HEK293 (cell line): ENCODE data around the gene ABHD17A.

Source experiments
- CTCF ChIA-PET: fragments of 350-600 bp; formaldehyde crosslinking; extraction: SDS; loops from one replicate; lab custom pipeline; 2021; ENCODE audit warnings: antibody characterized with exemption; lab: Yijun Ruan, JAX
- POLR2A ChIA-PET: fragments of 300-600 bp; formaldehyde crosslinking; extraction: SDS; loops from one replicate; lab custom pipeline; 2020; ENCODE audit warnings: antibody characterized with exemption, inconsistent platforms; lab: Yijun Ruan, JAX
- H3K27ac ChIP-seq: fragments of 200-500 bp; sonication (Bioruptor generic); 2 replicates; pipeline ENCODE4 v1.5.1; 2014; ENCODE audit warnings: low read depth, low read length, control low read depth, inconsistent platforms; ENCODE audit errors: extremely low read depth
- H3K36me3 ChIP-seq, 2 experiments: fragments of 200-500 bp in 1 of 2; sonication (Bioruptor generic) in 1 of 2; 1 replicate in 1 of 2; 2 replicates in 1 of 2; pipeline ENCODE4 v1.5.1; 2014 to 2017; ENCODE audit warnings: inconsistent platforms in 2 of 2, low read length in 2 of 2; ENCODE audit not compliant: control insufficient read depth in 2 of 2, insufficient read depth in 1 of 2
- H3K4me1 ChIP-seq: fragments of 200-500 bp; sonication (Bioruptor generic); 2 replicates; pipeline ENCODE4 v1.5.1; 2014; ENCODE audit warnings: mild to moderate bottlenecking, low read length, inconsistent platforms; ENCODE audit not compliant: control insufficient read depth, insufficient read depth
- H3K4me3 ChIP-seq: 2 replicates; pipeline ENCODE4 v1.5.1; 2011; ENCODE audit warnings: low read depth, mild to moderate bottlenecking, control low read depth, low read length, moderate library complexity
- H3K9me3 ChIP-seq: fragments of 200-500 bp; sonication (Bioruptor generic); 2 replicates; pipeline ENCODE4 v1.5.1; 2014; ENCODE audit warnings: low read depth, low read length, inconsistent platforms; ENCODE audit not compliant: control insufficient read depth, insufficient read depth
- ATF2 ChIP-seq: fragments of 450-650 bp; formaldehyde crosslinking; IDR thresholded peaks from 2 replicates; pipeline ENCODE4 v1.5.1; 2016; ENCODE audit warnings: missing biosample characterization, missing genetic modification characterization, low read depth
- GLIS1 ChIP-seq: fragments of 450-650 bp; formaldehyde crosslinking; IDR thresholded peaks from 2 replicates; pipeline ENCODE4 v1.5.1; 2016; ENCODE audit warnings: missing biosample characterization, missing genetic modification characterization
- HOXC10 ChIP-seq: sonication (generic); formaldehyde crosslinking; IDR thresholded peaks from 2 replicates; pipeline ENCODE4 v1.8.1; 2023; ENCODE audit warnings: mild to moderate bottlenecking, missing genetic modification reagents
- KLF16 ChIP-seq: fragments of 450-650 bp; formaldehyde crosslinking; IDR thresholded peaks from 2 replicates; pipeline ENCODE4 v1.5.1; 2017; ENCODE audit warnings: missing biosample characterization, missing genetic modification characterization
- MZF1 ChIP-seq: fragments of 450-650 bp; formaldehyde crosslinking; IDR thresholded peaks from 2 replicates; pipeline ENCODE4 v1.5.1; 2017; ENCODE audit warnings: missing biosample characterization, missing genetic modification characterization, borderline replicate concordance
- OSR2 ChIP-seq: fragments of 450-650 bp; formaldehyde crosslinking; IDR thresholded peaks from 2 replicates; pipeline ENCODE4 v1.5.1; 2016; ENCODE audit warnings: missing biosample characterization, missing genetic modification characterization
- SCRT2 ChIP-seq: fragments of 450-650 bp; formaldehyde crosslinking; IDR thresholded peaks from 2 replicates; pipeline ENCODE4 v1.5.1; 2016; ENCODE audit warnings: missing biosample characterization, missing genetic modification characterization
- SP3 ChIP-seq: fragments of 450-650 bp; formaldehyde crosslinking; IDR thresholded peaks from 2 replicates; pipeline ENCODE4 v1.5.1; 2016; ENCODE audit warnings: missing biosample characterization, missing genetic modification characterization
- YY1 ChIP-seq: fragments of 450-650 bp; formaldehyde crosslinking; IDR thresholded peaks from 2 replicates; pipeline ENCODE4 v1.5.1; 2018; ENCODE audit warnings: missing biosample characterization, missing genetic modification characterization
- ZBTB11 ChIP-seq: fragments of 450-650 bp; formaldehyde crosslinking; conservative IDR thresholded peaks from 2 replicates; pipeline ENCODE4 v1.5.1; 2016; ENCODE audit warnings: low read depth, missing biosample characterization, missing genetic modification characterization
- ZFP41 ChIP-seq: fragments of 450-650 bp; formaldehyde crosslinking; IDR thresholded peaks from 2 replicates; pipeline ENCODE4 v1.5.1; 2016; ENCODE audit warnings: missing biosample characterization, missing genetic modification characterization, borderline replicate concordance
- ZNF121 ChIP-seq: fragments of 450-650 bp; formaldehyde crosslinking; IDR thresholded peaks from 2 replicates; pipeline ENCODE4 v1.5.1; 2016; ENCODE audit warnings: missing biosample characterization, missing genetic modification characterization
- ZNF175 ChIP-seq: fragments of 450-650 bp; formaldehyde crosslinking; IDR thresholded peaks from 2 replicates; pipeline ENCODE4 v1.5.1; 2016; ENCODE audit warnings: missing biosample characterization, missing genetic modification characterization
- ZNF211 ChIP-seq: fragments of 450-650 bp; formaldehyde crosslinking; IDR thresholded peaks from 2 replicates; pipeline ENCODE4 v1.5.1; 2016; ENCODE audit warnings: low read depth, missing biosample characterization, missing genetic modification characterization
- ZNF292 ChIP-seq: fragments of 450-650 bp; formaldehyde crosslinking; IDR thresholded peaks from 2 replicates; pipeline ENCODE4 v1.5.1; 2016; ENCODE audit warnings: low read depth, missing biosample characterization, missing genetic modification characterization, borderline replicate concordance
- ZNF311 ChIP-seq: fragments of 450-650 bp; formaldehyde crosslinking; IDR thresholded peaks from 2 replicates; pipeline ENCODE4 v1.5.1; 2017; ENCODE audit warnings: missing biosample characterization, missing genetic modification characterization, borderline replicate concordance
- ZNF362 ChIP-seq: fragments of 450-650 bp; formaldehyde crosslinking; IDR thresholded peaks from 2 replicates; pipeline ENCODE4 v1.5.1; 2016; ENCODE audit warnings: missing biosample characterization, missing genetic modification characterization
- ZNF521 ChIP-seq: fragments of 450-650 bp; formaldehyde crosslinking; IDR thresholded peaks from 2 replicates; pipeline ENCODE4 v1.5.1; 2017; ENCODE audit warnings: missing biosample characterization, mild to moderate bottlenecking, missing genetic modification characterization
- ZNF561 ChIP-seq: fragments of 450-650 bp; IDR thresholded peaks from 2 replicates; pipeline ENCODE4 v1.5.1; 2018; ENCODE audit warnings: missing biosample characterization, missing genetic modification characterization, borderline replicate concordance
- ZNF701 ChIP-seq: fragments of 450-650 bp; formaldehyde crosslinking; IDR thresholded peaks from 2 replicates; pipeline ENCODE4 v1.5.1; 2016; ENCODE audit warnings: missing biosample characterization, missing genetic modification characterization
- ZNF707 ChIP-seq: fragments of 450-650 bp; formaldehyde crosslinking; IDR thresholded peaks from 2 replicates; pipeline ENCODE4 v1.5.1; 2016; ENCODE audit warnings: missing biosample characterization, missing genetic modification characterization
- ZNF747 ChIP-seq: fragments of 450-650 bp; formaldehyde crosslinking; IDR thresholded peaks from 2 replicates; pipeline ENCODE4 v1.5.1; 2016; ENCODE audit warnings: missing biosample characterization, missing genetic modification characterization

The ABHD17A gene

GRCh38 chr19:1863638-1864479 is 21.4 kb downstream of the ABHD17A start (continued):
- TF ChIP-seq ZNF362 (tag by site-specific recombination): no peak
- no peak for TF ChIP-seq ZNF707 (tag by site-specific recombination)
- TF ChIP-seq YY1 (tag by site-specific recombination): peak; percentile 26; the same call in 1 of the 2 replicates
- TF ChIP-seq ZNF311 (tag by site-specific recombination): no peak
- TF ChIP-seq MZF1 (tag by site-specific recombination): no peak
- TF ChIP-seq ZFP41 (tag by site-specific recombination): no peak
- peak; percentile 32; the same call in 1 of the 2 replicates for TF ChIP-seq GLIS1 (tag by site-specific recombination)
- TF ChIP-seq ZNF521 (tag by site-specific recombination): no peak
- TF ChIP-seq ZNF211 (tag by site-specific recombination): no peak
- TF ChIP-seq ZNF175 (tag by site-specific recombination): no peak

- Histone ChIP-seq H3K27ac (peak within 1 kb of the TSS; percentile 82), H3K4me3 (peak within 1 kb of the TSS; percentile 60)
- TF ChIP-seq ZNF701 (no peak), ZBTB11 (tag by site-specific recombination) (no peak), KLF16 (tag by site-specific recombination) (no peak), SCRT2 (no peak), ZNF121 (no peak), OSR2 (no peak), ZNF747 (no peak)
- TF ChIP-seq, all 188 proteins: peak for 0
- CTCF ChIA-PET: no interaction called here
- Histone ChIP-seq H3K36me3 (no peaks in the 10 kb centered on the region; a peak in 1 of 3 replicates), H3K4me1 (peaks cover 21% of the 10 kb centered on the region), H3K9me3 (no peaks in the 10 kb centered on the region)
- POLR2A ChIA-PET: no interaction called here
Observed at GRCh38 chr19:1863328-1863637, 22.0 kb downstream of the ABHD17A start, which contains the start of gene KLF16. TSS of gene KLF16 (minus strand) at chr19:1863579. CDS start at chr19:1863497, 82 bp downstream.

- no peaks in the 10 kb centered on the region for H3K9me3 ChIP-seq
- H3K27ac ChIP-seq: peak overlapping the region; percentile 70; the same call in 1 of the 2 replicates
- peaks cover 21% of the 10 kb centered on the region for H3K4me1 ChIP-seq
- ChIA-PET CTCF (no interaction called here), POLR2A (no interaction called here)
- H3K4me3 ChIP-seq: peak overlapping the region; percentile 56
- no peaks in the 10 kb centered on the region for H3K36me3 ChIP-seq
- TF ChIP-seq ZNF561 (tag by site-specific recombination) (0 out of 2 replicates have a peak, but pooled peaks have one; percentile 15), ATF2 (tag by site-specific recombination) (no peak), HOXC10 (CRISPR knock-in tag) (no peak), SP3 (tag by site-specific recombination) (peak; percentile 48; the same call in 1 of the 2 replicates), ZNF292 (no peak), ZBTB11 (tag by site-specific recombination) (no peak)
Observed at GRCh38 chr19:1862424-1863327, 22.6 kb downstream of the ABHD17A start.
